SU-DHL-6 (cell line): ENCODE measurements around the gene CTTN.

Source experiments
- EZH2phosphoT487 ChIP-seq: fragments of 200-600 bp; sonication (generic), shearing (Covaris generic); conservative IDR thresholded peaks from 2 replicates; pipeline ENCODE4 v1.6.1; 2018; ENCODE audit warnings: mild to moderate bottlenecking, antibody characterized with exemption, low read length, moderate library complexity, mixed read lengths
- TF ChIP-seq, protein P1 (sequence below): fragments of 200-600 bp; sonication (generic); IDR thresholded peaks from one replicate; pipeline ENCODE4 v1.5.1; 2017; ENCODE audit warnings: antibody characterized with exemption, mild to moderate bottlenecking, low read length, moderate library complexity; ENCODE audit not compliant: insufficient read depth, poor library complexity, severe bottlenecking

GRCh38 chr11:70376621-70377020 is 21.7 kb upstream of the CTTN start:
- TF ChIP-seq, protein P1, sequence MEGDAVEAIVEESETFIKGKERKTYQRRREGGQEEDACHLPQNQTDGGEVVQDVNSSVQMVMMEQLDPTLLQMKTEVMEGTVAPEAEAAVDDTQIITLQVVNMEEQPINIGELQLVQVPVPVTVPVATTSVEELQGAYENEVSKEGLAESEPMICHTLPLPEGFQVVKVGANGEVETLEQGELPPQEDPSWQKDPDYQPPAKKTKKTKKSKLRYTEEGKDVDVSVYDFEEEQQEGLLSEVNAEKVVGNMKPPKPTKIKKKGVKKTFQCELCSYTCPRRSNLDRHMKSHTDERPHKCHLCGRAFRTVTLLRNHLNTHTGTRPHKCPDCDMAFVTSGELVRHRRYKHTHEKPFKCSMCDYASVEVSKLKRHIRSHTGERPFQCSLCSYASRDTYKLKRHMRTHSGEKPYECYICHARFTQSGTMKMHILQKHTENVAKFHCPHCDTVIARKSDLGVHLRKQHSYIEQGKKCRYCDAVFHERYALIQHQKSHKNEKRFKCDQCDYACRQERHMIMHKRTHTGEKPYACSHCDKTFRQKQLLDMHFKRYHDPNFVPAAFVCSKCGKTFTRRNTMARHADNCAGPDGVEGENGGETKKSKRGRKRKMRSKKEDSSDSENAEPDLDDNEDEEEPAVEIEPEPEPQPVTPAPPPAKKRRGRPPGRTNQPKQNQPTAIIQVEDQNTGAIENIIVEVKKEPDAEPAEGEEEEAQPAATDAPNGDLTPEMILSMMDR: no peak
- TF ChIP-seq EZH2phosphoT487: no peak
